Hindlimb muscle (tissue), 1 donor: ENCODE data around the gene PDE6D. TPM values are rescaled to one million over a fixed set of nuclear protein-coding genes. Genes with fewer than 3 reads are reported as not detected.

Experiments used
- polyA plus RNA-seq: library from polyadenylated mRNA; unstranded; fragments of 120-200 nt; gene quantifications from one replicate; pipeline ENCODE4 v1.2.1, GENCODE V29; 2013; ENCODE audit not compliant: insufficient read length

Gene PDE6D
- polyA plus RNA-seq, 1 donor, result 16.1 TPM

Other genes with a start within 250 kb of the PDE6D start
- gene TEX44, start 188.4 kb downstream of the PDE6D start, polyA plus RNA-seq, result not detected
- gene PTMA, start 72.8 kb downstream of the PDE6D start, polyA plus RNA-seq, result 558 TPM
- gene COPS7B, start 5.2 kb upstream of the PDE6D start, polyA plus RNA-seq, result 39.0 TPM
- gene NPPC, start 145.1 kb upstream of the PDE6D start, polyA plus RNA-seq, result 3.5 TPM
- gene DIS3L2, start 180.4 kb upstream of the PDE6D start, polyA plus RNA-seq, result 25.9 TPM